Heart right ventricle (tissue), 16 donors: ENCODE data around the gene CRADD. TPM values are rescaled to one million over a fixed set of nuclear protein-coding genes. Genes with fewer than 3 reads are reported as not detected.
A peak's percentile ranks its signal among the peaks of the same experiment; 100 is the strongest.
"Not testable (repeated sequence)": the region's sequence is repeated elsewhere in the genome, so short reads cannot be mapped to it uniquely, and the experiment has no call there.

Experiments used
- ATAC-seq, 8 donors: fragments of 200-7000 bp; cut with Tn5 transposase; one replicate each; pipeline ENCODE4 v1.9.1; 2020; ENCODE audit warnings: mild to moderate bottlenecking in 8 of 8, moderate library complexity in 8 of 8, moderate number of reproducible peaks in 1 of 8
- DNase-seq, 2 donors: peaks; one replicate each; pipeline ENCODE4 v3.0.0-alpha.2; 2020
- H3K27ac ChIP-seq, 10 donors: fragments of 200-600 bp; sonication (generic) in 2 of 10; one replicate each; pipeline versions ENCODE4 v1.5.0 to v1.8.0; 2020 to 2022; ENCODE audit warnings: mild to moderate bottlenecking in 3 of 10
- H3K27me3 ChIP-seq, 7 donors: fragments of 200-600 bp; one replicate each; pipeline ENCODE4 v1.8.0; 2021 to 2022; ENCODE audit warnings: mild to moderate bottlenecking in 2 of 7
- H3K36me3 ChIP-seq, 9 donors: fragments of 200-600 bp; sonication (generic) in 1 of 9; one replicate each; pipeline versions ENCODE4 v1.5.0 to v1.8.0; 2020 to 2022; ENCODE audit warnings: mild to moderate bottlenecking in 2 of 9
- H3K4me1 ChIP-seq, 9 donors: fragments of 200-600 bp; sonication (generic) in 1 of 9; one replicate each; pipeline versions ENCODE4 v1.5.0 to v1.8.0; 2020 to 2022; ENCODE audit warnings: mild to moderate bottlenecking in 4 of 9
- H3K4me3 ChIP-seq, 10 donors: fragments of 200-600 bp; sonication (generic) in 2 of 10; one replicate each; pipeline versions ENCODE4 v1.5.0 to v1.8.0; 2020 to 2022; ENCODE audit warnings: mild to moderate bottlenecking in 7 of 10, moderate library complexity in 2 of 10
- H3K9me3 ChIP-seq, 11 donors: fragments of 200-600 bp in 10 of 11; sonication (generic) in 2 of 11; one replicate each; pipeline versions ENCODE4 v1.5.0 to v1.8.0; 2013 to 2022; ENCODE audit warnings: mild to moderate bottlenecking in 2 of 11, control low read depth in 1 of 11, moderate library complexity in 1 of 11
- CTCF ChIP-seq, 9 donors: fragments of 200-600 bp; sonication (generic) in 2 of 9; IDR thresholded peaks; one replicate each; pipeline versions ENCODE4 v1.5.0 to v1.8.0; 2021 to 2022; ENCODE audit warnings: antibody characterized with exemption in 9 of 9, mild to moderate bottlenecking in 5 of 9, moderate library complexity in 1 of 9
- WGBS, 2 donors: extraction: QIAGEN DNeasy Blood & Tissue Kit; methylation state at CpG; one replicate each; pipeline ENCODE4 v1.1.7; 2013; ENCODE audit warnings: inconsistent platforms in 1 of 2; 5-methylcytosine and 5-hydroxymethylcytosine counted together
- intact Hi-C, 10 donors: fragments of 100-400 bp; cut with DNase I; formaldehyde crosslinking; loops; one replicate each; pipeline versions ENCODE4 v1.11.1 to v1.14.2; 2022
- polyA plus RNA-seq, 2 donors: library from polyadenylated mRNA; stranded (reverse); fragments of 200-250 nt; gene quantifications; one replicate each; pipeline ENCODE4 v1.2.3, GENCODE V29; 2013
- total RNA-seq, 10 donors: library from RNA; stranded (reverse); fragmentation: NEBNext Ultra II Directional in 3 of 10; extraction: Animal tissue kit (Norgen Biotek cat#: 25700) in 3 of 10; gene quantifications; one replicate each; pipeline versions ENCODE4 v1.2.1 to v1.2.4, GENCODE V29; 2021 to 2023
- donor health status: Arrhythmogenic right ventricular cardiomyopathy.
- donor health status: ischemic (EF 13 %, LVEDD 7.1; RV severe dilation, severe dysfunction).
- donor health status: healthy with polysubstance abuse.
- donor health status: DM: no; HTN: yes; CAD: no.
- donor health status: DM: no; HTN: no; CAD: no.
- donor health status: ischemic (EF 25% LVEDD 6.9; RV normal size, moderate dysfunction).
- donor health status: ischemic (EF 25% LVEDD 5.7; RV mildly dilated, moderate dysfunction).
- donor health status: healthy.
- donor health status: DM: yes; HTN: yes; CAD: no.
- donor health status: Ischemic cardiomyopathy.
- donor health status: ischemic (EF 35%, LVEDD 5.7; RV mildly dilated, moderate dysfunction).
- donor health status: nonischemic (EF 11% LVEDD 7.7; RV severe dilation, severe dysfunction).
- donor health status: DM: yes; HTN: yes; CAD: no.
- donor health status: PGD.
- donor health status: ischemic (EF 29% LVEDD 5.4; RV normal size, mild dysfunction).
- donor health status: nonischemic (EF 23%, LVEDD 6.1; RV moderate dilation, normal function).

Gene CRADD
- total and polyA plus RNA-seq, 12 donors: 5.0 to 80.1 (median 51.4) TPM

GRCh38 chr12:93883436-93884154, 206.4 kb downstream of the CRADD start:
- Histone ChIP-seq H3K4me1 (peaks cover 7 to 36% (median 14%) of the 10 kb centered on the region in 9 donors), H3K9me3 (no peaks in the 10 kb centered on the region), H3K27ac (no peak overlapping the region), H3K4me3 (no peak overlapping the region), H3K27me3 (no peaks in the 10 kb centered on the region), H3K36me3 (no peaks in the 10 kb centered on the region)
- ATAC-seq: peak in 1 of 8 donors; percentile 48
- no peak for TF ChIP-seq CTCF (IDR thresholded peaks at IDR 0.05)
- no peak for DNase-seq
- intact Hi-C loops: loop anchor here in 2 of 10 donors (5.0 to 10.0 kb wide), 2 partner anchors 46 to 59 kb away; no protein-coding TSS in a partner anchor
- 78 to 82% methylated on average over 2 of the region's 2 CpGs for WGBS, 2 donors

GRCh38 chr12:93884794-93885460, 207.8 kb downstream of the CRADD start:
- no peak for DNase-seq
- H3K9me3 ChIP-seq: no peaks in the 10 kb centered on the region
- ATAC-seq: no peak
- peaks cover 3 to 34% (median 12%) of the 10 kb centered on the region in 9 donors for H3K4me1 ChIP-seq
- H3K36me3 ChIP-seq: no peaks in the 10 kb centered on the region
- no peak for TF ChIP-seq CTCF (IDR thresholded peaks at IDR 0.05)
- no peak overlapping the region for H3K27ac ChIP-seq
- H3K4me3 ChIP-seq: no peak overlapping the region
- 42 to 81% methylated on average over 5 of the region's 5 CpGs for whole genome bisulfite sequencing, 2 donors
- H3K27me3 ChIP-seq: no peaks in the 10 kb centered on the region
- intact Hi-C loops: loop anchor here in 2 of 10 donors (5.0 to 10.0 kb wide), 2 partner anchors 48 to 60 kb away; no protein-coding TSS in a partner anchor

- not testable (repeated sequence) for H3K27ac ChIP-seq, H3K9me3 ChIP-seq, H3K36me3 ChIP-seq, ATAC-seq, H3K4me3 ChIP-seq, H3K27me3 ChIP-seq, DNase-seq
- WGBS, 2 donors: 97 to 99% methylated on average over 7 of the region's 7 CpGs
- intact Hi-C loops: loop anchor here in 1 of 10 donors (10.0 kb wide), 1 partner anchor 61 kb away; no protein-coding TSS in a partner anchor
- H3K4me1 ChIP-seq: peaks cover 0 to 22% (median 1%) of the 10 kb centered on the region in 9 donors
Observed at GRCh38 chr12:93885973-93886532, 208.9 kb downstream of the CRADD start.

GRCh38 chr12:93886533-93887511, 209.6 kb downstream of the CRADD start:
- Histone ChIP-seq H3K4me1 (peaks cover 0 to 15% (median 0%) of the 10 kb centered on the region in 9 donors), H3K36me3 (no peaks in the 10 kb centered on the region), H3K9me3 (no peaks in the 10 kb centered on the region), H3K27me3 (no peaks in the 10 kb centered on the region), H3K27ac (no peak overlapping the region), H3K4me3 (no peak overlapping the region)
- intact Hi-C loops: loop anchor here in 1 of 10 donors (10.0 kb wide), 1 partner anchor 62 kb away; no protein-coding TSS in a partner anchor
- DNase-seq (no peak), ATAC-seq (no peak)
- no peak for TF ChIP-seq CTCF (IDR thresholded peaks at IDR 0.05)
- 80 to 85% methylated on average over 18 of the region's 18 CpGs for WGBS, 2 donors
